Body of pancreas (tissue), 4 donors: ENCODE measurements around the gene G6PC3.

Experiments
- CTCF ChIP-seq, 7 experiments: fragments of 450-650 bp in 4 of 7; fragments of 200-600 bp in 3 of 7; sonication (generic) in 3 of 7; IDR thresholded peaks; one replicate each; pipeline ENCODE4 v1.5.1; 2016 to 2019; ENCODE audit warnings: antibody characterized with exemption in 7 of 7
- POLR2A ChIP-seq, 3 donors: fragments of 450-650 bp; IDR thresholded peaks; one replicate each; pipeline ENCODE4 v1.6.1; 2016; ENCODE audit warnings: antibody characterized with exemption in 3 of 3, mild to moderate bottlenecking in 2 of 3

DNA sequence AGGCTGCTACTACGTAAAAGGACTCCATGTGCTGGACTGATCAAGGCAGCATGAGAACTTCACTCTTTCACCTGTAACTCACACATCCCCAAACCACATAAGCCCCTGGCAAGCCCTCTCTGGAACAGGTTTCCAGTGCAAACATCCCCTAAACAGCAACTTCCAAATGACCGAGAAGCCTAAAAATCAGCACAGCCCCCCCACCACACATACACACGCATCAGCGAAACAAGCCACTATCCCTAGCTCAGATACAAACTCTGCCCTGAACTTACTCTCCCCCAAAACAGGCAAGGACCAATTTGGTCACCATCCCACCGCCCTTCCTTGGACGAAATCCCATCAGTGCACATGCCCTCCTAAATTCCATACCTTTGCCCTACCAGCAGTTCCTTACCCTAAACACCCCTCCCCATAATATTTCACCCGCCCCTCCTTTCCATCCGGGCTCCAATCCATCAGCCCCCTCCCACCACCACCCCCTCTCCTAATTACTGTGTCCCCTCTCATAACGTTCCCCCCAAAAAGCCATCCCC is 4.8 kb upstream of the G6PC3 start:
- TF ChIP-seq POLR2A (IDR thresholded peaks at IDR 0.05) (no peak), CTCF (IDR thresholded peaks at IDR 0.05) (no peak)
